Measurements from ENCODE around the gene UNC13B. TPM values are rescaled to one million over a fixed set of nuclear protein-coding genes. Genes with fewer than 3 reads are reported as not detected.

Gene UNC13B
- total and polyA plus RNA-seq, 2 of the 8 experiments (the other 6 are each of a cell fraction or from before 2014, with no cell fraction given) = 23.1 to 51.7 TPM

DNA sequence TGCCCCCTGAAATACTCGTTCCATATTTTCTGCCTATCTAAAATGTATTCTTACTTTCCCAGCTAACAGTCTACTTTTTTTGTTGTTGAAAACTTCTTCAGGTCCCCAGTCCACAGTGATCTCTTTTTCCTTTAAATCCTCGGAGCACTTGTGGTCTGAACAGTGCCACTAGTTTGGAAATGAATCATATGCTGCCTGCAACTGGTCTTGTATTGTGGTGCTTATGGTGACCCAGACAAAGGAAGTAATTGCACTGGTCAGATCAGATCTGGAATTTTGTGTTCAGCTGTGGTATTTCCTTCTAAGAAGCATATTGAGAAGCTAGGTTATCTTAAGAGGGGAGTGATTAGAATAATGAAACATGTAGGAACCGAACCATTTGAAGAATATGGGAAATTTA is 2.9 kb downstream of the UNC13B start:
- H2BK15ac ChIP-seq (ENCODE audit: low read length) = no peak overlapping the region
- no peak overlapping the region for H4K91ac ChIP-seq (replicated peaks; ENCODE audit: insufficient read length, low read length)
- H2BK12ac ChIP-seq (ENCODE audit: low read depth, low read length) = no peak overlapping the region
- no peaks in the 10 kb centered on the region for H4K20me1 ChIP-seq (replicated peaks in 1 of 2; ENCODE audit: control insufficient read depth in 1 of 2, insufficient read depth in 2 of 2, low read length in 2 of 2)
- H3K9ac ChIP-seq (replicated peaks in 1 of 4; ENCODE audit: extremely low read depth in 1 of 4, low read depth in 3 of 4, low read length in 3 of 4) = no peak overlapping the region
- H3K36me3 ChIP-seq (ENCODE audit: control insufficient read depth in 2 of 4, insufficient read depth in 4 of 4, low read length in 3 of 4) = no peaks in the 10 kb centered on the region; a peak in 1 of 8 replicates
- H2AFZ ChIP-seq (ENCODE audit: low read length) = no peak overlapping the region
- no peak overlapping the region for H3K18ac ChIP-seq (ENCODE audit: extremely low read depth, low read length)
- H3K9me3 ChIP-seq (ENCODE audit: insufficient read depth in 2 of 2, low read depth in 1 of 2, low read length in 1 of 2) = no peaks in the 10 kb centered on the region
- no peak overlapping the region for H2BK5ac ChIP-seq (ENCODE audit: low read depth, low read length)
- no peak overlapping the region for H3K4me3 ChIP-seq (ENCODE audit: extremely low read depth in 1 of 4, insufficient read depth in 2 of 4, low read depth in 3 of 4, low read length in 4 of 4)
- no peak overlapping the region for H2AK5ac ChIP-seq (ENCODE audit: low read depth, low read length)
- ChIA-PET POLR2A (ENCODE audit: partially characterized antibody) (interaction anchor here (1.1 kb wide), 1 partner anchor 62 kb away, joined by 3 read pairs; the partner anchor contains the start of gene STOML2), CTCF (ENCODE audit: partially characterized antibody) (interaction anchor here (0.8 to 1.5 kb wide), 3 partner anchors 9 to 48 kb away, joined by 3 to 7 read pairs (median 4); no protein-coding TSS in a partner anchor)
- no peaks in the 10 kb centered on the region for H3K4me1 ChIP-seq (replicated peaks in 1 of 4; ENCODE audit: control insufficient read depth in 3 of 4, insufficient read depth in 4 of 4, low read length in 3 of 4)
- no peak overlapping the region for H4K5ac ChIP-seq (ENCODE audit: insufficient read length, low read depth, low read length)
- no peak overlapping the region for H3K4ac ChIP-seq (replicated peaks; ENCODE audit: insufficient read length, low read depth, low read length)
- no peak overlapping the region for H3K56ac ChIP-seq (replicated peaks; ENCODE audit: insufficient read length, low read depth, low read length)
- peaks cover 7% of the 10 kb centered on the region for H3K23me2 ChIP-seq (ENCODE audit: low read depth, low read length)
- no peak overlapping the region for H2BK20ac ChIP-seq (ENCODE audit: low read length)
- no peak overlapping the region for H3K23ac ChIP-seq (ENCODE audit: insufficient read length)
- H3K4me2 ChIP-seq (ENCODE audit: insufficient read depth in 1 of 2, low read depth in 2 of 2, low read length in 2 of 2) = no peak overlapping the region
- H3K79me2 ChIP-seq (ENCODE audit: control insufficient read depth in 1 of 2, insufficient read depth in 2 of 2, low read length in 2 of 2) = peaks cover 0 to 32% of the 10 kb centered on the region in 2 experiments; a peak in 2 of 4 replicates
- 87% methylated on average over 3 of the region's 3 CpGs; no CpG with 5 or more reads in 1 of the 2 experiments for WGBS, 2 experiments (ENCODE audit: extremely low coverage in 1 of 2, insufficient coverage in 1 of 2, insufficient read length in 1 of 2, insufficient replicate concordance in 2 of 2, low coverage in 1 of 2, low lambda C conversion rate in 2 of 2, missing lambda C conversion rate in 1 of 2)
- H3K27me3 ChIP-seq (replicated peaks in 1 of 4; ENCODE audit: control insufficient read depth in 3 of 4, extremely low read depth in 1 of 4, insufficient read depth in 3 of 4, low read length in 3 of 4) = no peaks in the 10 kb centered on the region
- H3K27ac ChIP-seq (ENCODE audit: low read depth, low read length) = no peak overlapping the region
- FAIRE-seq (no peak), DNase-seq (ENCODE audit: low read depth in 1 of 2, low spot score in 2 of 2) (no peak)
- H2BK120ac ChIP-seq (replicated peaks; ENCODE audit: low read depth, low read length) = no peak overlapping the region
- H4K8ac ChIP-seq (ENCODE audit: extremely low read depth, insufficient read depth, low read length) = no peak overlapping the region
- no peaks in the 10 kb centered on the region for H3K79me1 ChIP-seq (ENCODE audit: low read depth, low read length)
- H3K14ac ChIP-seq (ENCODE audit: insufficient read length) = no peak overlapping the region
- no peak for TF ChIP-seq RFX5 (IDR thresholded peaks at IDR 0.05; ENCODE audit: borderline replicate concordance, low read depth, low read length)
